CD14-positive monocyte (primary cell): ENCODE results near the gene DCAF4. TPM values are rescaled to one million over a fixed set of nuclear protein-coding genes. Genes with fewer than 3 reads are reported as not detected.
"Not testable (repeated sequence)": the region's sequence is repeated elsewhere in the genome, so short reads cannot be mapped to it uniquely, and the experiment has no call there.

Source experiments
- DNase-seq, 3 donors: peaks; one replicate each; pipeline ENCODE4 v3.0.0-alpha.2; 2011 to 2022
- H2AFZ ChIP-seq: 2 replicates; pipeline ENCODE4 v1.6.0; 2012; ENCODE audit warnings: mild to moderate bottlenecking, low read depth, low read length, inconsistent platforms; ENCODE audit not compliant: insufficient read depth, poor library complexity, severe bottlenecking
- H3K27ac ChIP-seq, 2 donors: 1 replicate in 1 of 2; 2 replicates in 1 of 2; pipeline ENCODE4 v1.5.1; 2012 to 2013; ENCODE audit warnings: low read length in 2 of 2, control low read depth in 1 of 2, inconsistent platforms in 1 of 2, low read depth in 1 of 2, mild to moderate bottlenecking in 1 of 2
- H3K27me3 ChIP-seq, 2 donors: one replicate each; pipeline versions ENCODE4 v1.6.0 to v1.6.1; 2011 to 2013; ENCODE audit warnings: low read length in 2 of 2; ENCODE audit not compliant: control insufficient read depth in 2 of 2, insufficient read depth in 2 of 2
- H3K36me3 ChIP-seq, 2 donors: replicated peaks in 1 of 2; 1 replicate in 1 of 2; 2 replicates in 1 of 2; pipeline versions ENCODE4 v1.5.1 to v1.6.1; 2012 to 2013; ENCODE audit warnings: low read length in 2 of 2, control low read depth in 1 of 2, inconsistent platforms in 1 of 2, mild to moderate bottlenecking in 1 of 2; ENCODE audit not compliant: insufficient read depth in 2 of 2, control insufficient read depth in 1 of 2
- H3K4me1 ChIP-seq, 2 donors: 1 replicate in 1 of 2; 2 replicates in 1 of 2; pipeline versions ENCODE4 v1.5.1 to v1.6.1; 2012 to 2013; ENCODE audit warnings: low read length in 2 of 2, control low read depth in 1 of 2, inconsistent platforms in 1 of 2, mild to moderate bottlenecking in 1 of 2, moderate library complexity in 1 of 2; ENCODE audit not compliant: insufficient read depth in 2 of 2, control insufficient read depth in 1 of 2
- H3K4me2 ChIP-seq: replicated peaks from 2 replicates; pipeline ENCODE3; 2012; ENCODE audit warnings: low read length, moderate library complexity, mild to moderate bottlenecking; ENCODE audit not compliant: poor library complexity, severe bottlenecking; ENCODE audit errors: extremely low read depth
- H3K4me3 ChIP-seq, 3 experiments: fragments of 200-600 bp in 1 of 3; sonication (generic) in 1 of 3; replicated peaks in 1 of 3; 1 replicate in 2 of 3; 2 replicates in 1 of 3; pipeline ENCODE4 v1.5.1; 2011 to 2013; ENCODE audit warnings: low read length in 3 of 3, mild to moderate bottlenecking in 3 of 3, control low read depth in 2 of 3, low read depth in 2 of 3, inconsistent platforms in 1 of 3, moderate library complexity in 1 of 3
- H3K79me2 ChIP-seq: 2 replicates; pipeline ENCODE4 v1.6.0; 2012; ENCODE audit warnings: mild to moderate bottlenecking, control low read depth, inconsistent platforms, low read length, moderate library complexity; ENCODE audit not compliant: insufficient read depth
- H3K9ac ChIP-seq: 2 replicates; pipeline ENCODE4 v1.6.0; 2017; ENCODE audit warnings: low read length, mild to moderate bottlenecking; ENCODE audit not compliant: insufficient read depth, poor library complexity, severe bottlenecking
- H3K9me3 ChIP-seq, 2 donors: replicated peaks in 1 of 2; 1 replicate in 1 of 2; 2 replicates in 1 of 2; pipeline versions ENCODE4 v1.5.1 to v1.6.1; 2012 to 2013; ENCODE audit warnings: low read length in 2 of 2, control low read depth in 1 of 2; ENCODE audit not compliant: control insufficient read depth in 1 of 2, insufficient read depth in 1 of 2
- H4K20me1 ChIP-seq: 2 replicates; pipeline ENCODE4 v1.6.0; 2012; ENCODE audit warnings: mild to moderate bottlenecking, low read length, control low read depth, moderate library complexity; ENCODE audit not compliant: insufficient read depth
- H3K27ac Mint-ChIP-seq, 7 donors: one replicate each; pipeline ENCODE4 v1.8.0; 2020; ENCODE audit warnings: mild to moderate bottlenecking in 7 of 7, mixed read lengths in 7 of 7, moderate library complexity in 6 of 7, inconsistent platforms in 2 of 7
- H3K27me3 Mint-ChIP-seq, 3 donors: one replicate each; pipeline ENCODE4 v1.8.0; 2021 to 2022; ENCODE audit warnings: low read depth in 3 of 3, mild to moderate bottlenecking in 3 of 3, mixed read lengths in 3 of 3, moderate library complexity in 3 of 3, inconsistent platforms in 1 of 3
- H3K36me3 Mint-ChIP-seq, 2 donors: one replicate each; pipeline ENCODE4 v1.8.0; 2020; ENCODE audit warnings: mixed read lengths in 2 of 2, inconsistent platforms in 1 of 2, mild to moderate bottlenecking in 1 of 2
- H3K4me1 Mint-ChIP-seq: one replicate; pipeline ENCODE4 v1.8.0; 2020; ENCODE audit warnings: mild to moderate bottlenecking, mixed read lengths
- H3K4me3 Mint-ChIP-seq, 2 donors: one replicate each; pipeline ENCODE4 v1.8.0; 2020; ENCODE audit warnings: mild to moderate bottlenecking in 2 of 2, mixed read lengths in 2 of 2, moderate library complexity in 1 of 2
- H3K9me3 Mint-ChIP-seq, 7 donors: one replicate each; pipeline ENCODE4 v1.8.0; 2020 to 2022; ENCODE audit warnings: mixed read lengths in 7 of 7, mild to moderate bottlenecking in 6 of 7, moderate library complexity in 6 of 7, inconsistent platforms in 2 of 7
- CTCF ChIP-seq: fragments of 200-600 bp; IDR thresholded peaks from one replicate; pipeline ENCODE4 v1.8.0; 2022; ENCODE audit warnings: antibody characterized with exemption, mild to moderate bottlenecking
- WGBS: methylation state at CpG from one replicate; pipeline ENCODE4 v1.1.5; 2013; ENCODE audit warnings: missing lambda C conversion rate; ENCODE audit not compliant: insufficient coverage; 5-methylcytosine and 5-hydroxymethylcytosine counted together
- intact Hi-C, 2 donors: fragments of 100-400 bp; cut with micrococcal nuclease; formaldehyde crosslinking; loops; one replicate each; pipeline versions ENCODE4 v1.15.0 to v1.15.1; 2023
- polyA plus RNA-seq, 3 donors: library from polyadenylated mRNA; depleted of rRNA in 1 of 3; unstranded in 2 of 3; stranded (reverse) in 1 of 3; fragments of 300-500 nt in 2 of 3; fragments of >200 nt in 1 of 3; fragmentation: Illumina TruSeq in 2 of 3; gene quantifications; 1 replicate in 2 of 3; 2 replicates in 1 of 3; pipeline ENCODE4 v1.2.3, GENCODE V29; 2012 to 2021

Gene DCAF4
- polyA plus RNA-seq, 3 donors, result 1.1 to 7.2 (median 2.3) TPM

DNA sequence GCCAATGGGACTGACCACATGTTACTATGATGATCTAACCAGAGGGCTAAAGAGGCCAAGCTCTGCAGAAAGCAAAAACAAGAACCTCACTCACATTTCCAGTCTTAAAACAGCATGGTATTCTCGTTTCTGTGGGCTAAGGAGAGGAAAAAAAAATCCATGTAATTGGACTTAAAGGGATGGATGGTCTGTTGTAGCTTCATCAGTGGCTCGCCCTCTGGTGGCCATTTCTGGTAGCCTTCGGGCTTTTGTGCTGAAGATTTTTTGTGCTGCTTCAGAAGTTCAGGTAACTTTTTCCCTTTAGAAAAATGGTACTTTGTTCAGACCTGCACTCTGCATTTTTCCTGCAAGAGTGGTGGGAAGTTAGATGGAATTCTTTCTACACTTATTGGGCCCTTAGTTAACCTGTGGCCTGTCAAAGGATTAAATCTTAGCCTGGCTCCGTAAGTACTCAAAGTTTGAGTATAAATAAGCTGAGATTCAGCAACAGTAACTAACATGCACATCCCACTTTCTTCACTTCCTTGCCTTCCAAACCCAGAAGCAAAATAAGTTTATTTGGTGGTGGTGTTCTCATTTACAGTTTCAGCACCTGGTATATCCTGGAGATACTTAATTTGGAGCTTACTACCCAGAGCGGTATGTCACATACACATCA lies 22.3 kb downstream of the DCAF4 start:
- no peaks in the 10 kb centered on the region for H3K9me3 Mint-ChIP-seq
- Histone ChIP-seq H2AFZ (no peak overlapping the region), H3K79me2 (no peaks in the 10 kb centered on the region), H3K9ac (no peak overlapping the region), H3K4me2 (no peak overlapping the region), H3K4me3 (no peak overlapping the region), H3K27ac (no peak overlapping the region), H3K36me3 (no peaks in the 10 kb centered on the region), H3K9me3 (no peaks in the 10 kb centered on the region), H3K27me3 (no peaks in the 10 kb centered on the region), H4K20me1 (no peaks in the 10 kb centered on the region), H3K4me1 (peaks cover 6 to 8% of the 10 kb centered on the region in 2 donors)
- intact Hi-C loops, result loop anchor here in 1 of 2 donors (2.0 kb wide), 1 partner anchor 432 kb away; no protein-coding TSS in a partner anchor
- peak in 2 of 3 donors; percentile 32 to 40 for DNase-seq
- H3K27ac Mint-ChIP-seq, result no peak overlapping the region
- H3K4me1 Mint-ChIP-seq, result peaks cover 7% of the 10 kb centered on the region
- H3K4me3 Mint-ChIP-seq, result no peak overlapping the region
- TF ChIP-seq CTCF, result peak; percentile 89
- H3K36me3 Mint-ChIP-seq, result peaks cover 11 to 15% of the 10 kb centered on the region in 2 donors
- WGBS, result 0% methylated on average over 1 of the region's 5 CpGs
- peaks cover 0 to 5% (median 0%) of the 10 kb centered on the region in 3 donors for H3K27me3 Mint-ChIP-seq

- Histone ChIP-seq H3K27me3 (no peaks in the 10 kb centered on the region), H3K36me3 (no peaks in the 10 kb centered on the region), H4K20me1 (no peaks in the 10 kb centered on the region), H3K4me1 (no peaks in the 10 kb centered on the region), H3K27ac (no peak overlapping the region), H2AFZ (no peak overlapping the region), H3K79me2 (no peaks in the 10 kb centered on the region), H3K4me2 (no peak overlapping the region), H3K9me3 (no peaks in the 10 kb centered on the region), H3K9ac (no peak overlapping the region), H3K4me3 (no peak overlapping the region)
- intact Hi-C loops, result no loop called here
- H3K9me3 Mint-ChIP-seq, result no peaks in the 10 kb centered on the region
- 96% methylated on average over 2 of the region's 3 CpGs for WGBS
- H3K27me3 Mint-ChIP-seq, result peaks cover 0 to 5% (median 0%) of the 10 kb centered on the region in 3 donors
- H3K4me1 Mint-ChIP-seq, result no peaks in the 10 kb centered on the region
- TF ChIP-seq CTCF, result no peak
- DNase-seq, result no peak
- peaks cover 25 to 29% of the 10 kb centered on the region in 2 donors for H3K36me3 Mint-ChIP-seq
- no peak overlapping the region for H3K4me3 Mint-ChIP-seq
- H3K27ac Mint-ChIP-seq, result no peak overlapping the region
These were observed 25.9 kb downstream of the DCAF4 start for GRCh38 chr14:72952171-72952570.

DNA sequence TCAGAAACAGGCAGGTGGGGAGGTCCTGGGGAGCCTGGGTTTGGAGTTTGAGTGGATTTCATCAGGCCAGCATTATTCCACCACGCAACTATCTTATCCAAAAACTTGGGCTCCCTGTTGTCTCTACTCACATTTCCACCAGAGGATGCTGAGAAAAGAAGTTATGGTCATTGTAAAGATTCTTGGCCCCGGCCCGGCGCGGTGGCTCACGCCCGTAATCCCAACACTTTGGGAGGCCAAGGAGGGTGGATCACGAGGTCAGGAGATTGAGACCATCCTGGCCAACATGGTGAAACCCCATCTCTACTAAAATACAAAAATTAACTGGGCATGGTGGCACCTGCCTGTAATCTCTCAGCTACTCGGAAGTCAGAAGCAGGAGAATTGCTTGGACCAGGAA lies 30.5 kb downstream of the DCAF4 start:
- H3K27me3 Mint-ChIP-seq, H3K4me1 ChIP-seq, H2AFZ ChIP-seq, H3K36me3 ChIP-seq, H4K20me1 ChIP-seq, H3K79me2 ChIP-seq, H3K9me3 ChIP-seq, H3K4me2 ChIP-seq, DNase-seq, H3K9me3 Mint-ChIP-seq, H3K27ac Mint-ChIP-seq, H3K4me3 Mint-ChIP-seq, H3K9ac ChIP-seq, H3K4me3 ChIP-seq, H3K4me1 Mint-ChIP-seq, H3K27me3 ChIP-seq, H3K27ac ChIP-seq, intact Hi-C loops: not testable (repeated sequence)
- H3K36me3 Mint-ChIP-seq, result peaks cover 32 to 38% of the 10 kb centered on the region in 2 donors
- 95% methylated on average over 7 of the region's 9 CpGs for WGBS
